ENCODE measurements around the gene PRDM8. TPM values are rescaled to one million over a fixed set of nuclear protein-coding genes. Genes with fewer than 3 reads are reported as not detected.

PRDM8 gene
- total RNA-seq, 2 experiments from 2014 or later, result 3.7 to 4.2 TPM

DNA sequence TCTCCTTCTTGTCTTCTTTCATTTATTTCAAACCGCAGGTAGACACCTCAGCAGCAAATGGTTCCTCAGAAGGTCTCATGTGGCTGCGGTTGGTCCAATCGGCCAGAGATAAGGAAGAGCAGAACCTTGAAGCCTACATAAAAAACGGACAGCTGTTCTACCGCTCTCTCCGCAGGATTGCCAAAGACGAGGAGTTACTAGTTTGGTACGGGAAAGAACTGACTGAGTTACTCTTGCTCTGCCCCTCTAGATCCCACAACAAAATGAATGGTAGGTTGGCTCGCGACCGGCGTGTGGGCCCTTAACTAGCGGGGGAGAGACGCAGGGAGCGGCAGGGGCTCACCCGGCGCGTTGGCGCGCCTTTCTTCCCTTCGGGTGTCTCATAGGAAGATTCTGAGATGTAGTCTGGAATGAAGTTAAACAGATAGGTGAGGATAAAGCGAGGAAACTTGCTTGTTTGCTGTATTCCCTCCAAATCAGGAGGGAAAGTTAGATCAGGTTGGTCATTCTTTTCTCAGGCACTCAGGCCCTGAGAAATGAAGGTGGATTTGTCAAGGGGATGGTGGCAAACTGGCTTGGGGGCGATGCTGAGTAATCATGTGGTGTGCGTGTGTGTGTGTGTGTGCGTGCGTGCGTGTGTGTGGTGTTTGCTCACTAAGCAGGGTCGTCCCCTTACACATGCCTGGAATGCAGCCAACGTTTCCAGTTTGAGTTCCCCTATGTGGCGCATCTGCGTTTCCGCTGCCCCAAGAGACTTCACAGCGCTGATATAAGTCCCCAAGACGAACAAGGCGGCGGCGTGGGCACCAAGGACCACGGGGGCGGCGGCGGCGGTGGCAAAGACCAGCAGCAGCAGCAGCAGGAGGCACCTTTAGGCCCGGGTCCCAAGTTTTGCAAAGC, 4.2 kb downstream of the PRDM8 start:
- ATAC-seq (peak; percentile 16), DNase-seq (peak; percentile 54)
- POLR2A ChIA-PET, result interaction anchor here (0.6 to 2.2 kb wide), 5 partner anchors 17 to 293 kb away, joined by 3 to 17 read pairs (median 4); no protein-coding TSS in a partner anchor
- peak overlapping the region; percentile 71 for H3K4me3 Mint-ChIP-seq
- peaks cover 32% of the 10 kb centered on the region for H3K4me1 Mint-ChIP-seq (ENCODE audit: low read depth)
- peaks cover 36% of the 10 kb centered on the region for H3K27me3 Mint-ChIP-seq (ENCODE audit: low read depth)
- H3K36me3 Mint-ChIP-seq (ENCODE audit: low read depth), result peaks cover 17% of the 10 kb centered on the region
- H3K9me3 Mint-ChIP-seq (ENCODE audit: insufficient read depth), result no peaks in the 10 kb centered on the region
- CTCF ChIA-PET, result interaction anchor here (0.7 to 6.4 kb wide), 29 partner anchors 8 to 1215 kb away, joined by 3 to 79 read pairs (median 5); partner anchors contain the start of gene ANTXR2
- H3K27ac Mint-ChIP-seq, result peak overlapping the region; percentile 54

DNA sequence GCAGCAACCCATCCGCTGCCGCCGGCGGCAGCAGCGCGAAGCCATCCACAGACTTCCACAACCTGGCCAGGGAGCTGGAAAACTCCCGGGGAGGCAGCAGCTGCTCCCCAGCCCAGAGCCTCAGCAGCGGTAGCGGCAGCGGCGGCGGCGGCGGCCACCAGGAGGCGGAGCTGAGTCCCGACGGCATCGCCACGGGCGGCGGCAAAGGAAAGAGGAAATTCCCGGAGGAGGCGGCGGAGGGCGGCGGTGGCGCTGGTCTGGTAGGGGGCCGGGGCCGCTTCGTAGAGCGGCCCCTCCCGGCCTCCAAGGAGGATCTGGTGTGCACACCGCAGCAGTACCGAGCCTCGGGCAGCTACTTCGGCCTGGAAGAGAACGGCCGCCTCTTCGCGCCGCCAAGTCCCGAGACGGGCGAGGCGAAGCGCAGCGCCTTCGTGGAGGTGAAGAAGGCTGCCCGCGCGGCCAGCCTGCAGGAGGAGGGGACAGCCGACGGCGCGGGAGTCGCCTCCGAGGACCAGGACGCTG, 4.9 kb downstream of the PRDM8 start:
- ATAC-seq (peak; percentile 77), DNase-seq (peak; percentile 78)
- peaks cover 24% of the 10 kb centered on the region for H3K4me1 Mint-ChIP-seq (ENCODE audit: low read depth)
- peaks cover 17% of the 10 kb centered on the region for H3K36me3 Mint-ChIP-seq (ENCODE audit: low read depth)
- ChIA-PET POLR2A (interaction anchor here (0.6 to 2.2 kb wide), 7 partner anchors 16 to 294 kb away, joined by 3 to 17 read pairs (median 4); no protein-coding TSS in a partner anchor), CTCF (interaction anchor here (0.7 to 2.6 kb wide), 33 partner anchors 9 to 1262 kb away, joined by 3 to 79 read pairs (median 4); partner anchors contain the start of gene ANTXR2)
- peak overlapping the region; percentile 71 for H3K4me3 Mint-ChIP-seq
- H3K27ac Mint-ChIP-seq, result peak overlapping the region; percentile 54
- H3K9me3 Mint-ChIP-seq (ENCODE audit: insufficient read depth), result no peaks in the 10 kb centered on the region
- peaks cover 29% of the 10 kb centered on the region for H3K27me3 Mint-ChIP-seq (ENCODE audit: low read depth)

DNA sequence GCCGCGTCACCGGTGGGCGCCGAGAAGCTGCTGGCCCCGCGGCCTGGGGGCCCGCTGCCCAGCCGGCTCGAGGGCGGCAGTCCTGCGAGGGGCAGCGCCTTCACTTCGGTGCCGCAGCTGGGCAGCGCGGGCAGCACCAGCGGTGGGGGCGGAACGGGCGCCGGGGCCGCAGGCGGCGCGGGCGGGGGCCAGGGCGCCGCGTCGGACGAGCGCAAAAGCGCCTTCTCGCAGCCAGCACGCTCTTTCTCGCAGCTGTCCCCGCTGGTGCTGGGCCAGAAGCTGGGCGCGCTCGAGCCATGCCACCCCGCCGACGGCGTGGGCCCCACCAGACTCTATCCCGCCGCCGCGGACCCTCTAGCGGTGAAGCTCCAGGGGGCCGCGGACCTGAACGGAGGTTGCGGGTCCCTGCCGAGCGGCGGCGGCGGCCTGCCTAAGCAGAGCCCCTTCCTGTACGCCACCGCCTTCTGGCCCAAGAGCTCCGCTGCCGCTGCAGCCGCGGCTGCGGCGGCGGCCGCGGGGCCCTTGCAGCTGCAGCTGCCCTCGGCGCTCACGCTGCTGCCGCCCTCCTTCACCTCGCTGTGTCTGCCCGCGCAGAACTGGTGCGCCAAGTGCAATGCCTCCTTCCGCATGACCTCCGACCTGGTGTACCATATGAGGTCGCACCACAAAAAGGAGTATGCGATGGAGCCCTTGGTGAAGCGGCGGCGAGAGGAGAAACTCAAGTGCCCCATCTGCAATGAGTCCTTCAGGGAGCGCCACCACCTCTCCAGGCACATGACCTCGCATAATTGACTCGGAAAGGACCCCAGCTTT, 5.6 kb downstream of the PRDM8 start:
- ChIA-PET POLR2A (interaction anchor here (0.6 to 2.2 kb wide), 7 partner anchors 10 to 131 kb away, joined by 3 to 17 read pairs (median 4); no protein-coding TSS in a partner anchor), CTCF (interaction anchor here (0.7 to 2.6 kb wide), 30 partner anchors 9 to 1263 kb away, joined by 3 to 79 read pairs (median 5); partner anchors contain the start of gene ANTXR2)
- DNase-seq (peak; percentile 72), ATAC-seq (peak; percentile 63)
- H3K27ac Mint-ChIP-seq, result peak overlapping the region; percentile 73
- H3K9me3 Mint-ChIP-seq (ENCODE audit: insufficient read depth), result no peaks in the 10 kb centered on the region
- H3K27me3 Mint-ChIP-seq (ENCODE audit: low read depth), result peaks cover 27% of the 10 kb centered on the region
- H3K4me1 Mint-ChIP-seq (ENCODE audit: low read depth), result peaks cover 17% of the 10 kb centered on the region
- H3K36me3 Mint-ChIP-seq (ENCODE audit: low read depth), result peaks cover 14% of the 10 kb centered on the region
- H3K4me3 Mint-ChIP-seq, result peak overlapping the region; percentile 78

DNA sequence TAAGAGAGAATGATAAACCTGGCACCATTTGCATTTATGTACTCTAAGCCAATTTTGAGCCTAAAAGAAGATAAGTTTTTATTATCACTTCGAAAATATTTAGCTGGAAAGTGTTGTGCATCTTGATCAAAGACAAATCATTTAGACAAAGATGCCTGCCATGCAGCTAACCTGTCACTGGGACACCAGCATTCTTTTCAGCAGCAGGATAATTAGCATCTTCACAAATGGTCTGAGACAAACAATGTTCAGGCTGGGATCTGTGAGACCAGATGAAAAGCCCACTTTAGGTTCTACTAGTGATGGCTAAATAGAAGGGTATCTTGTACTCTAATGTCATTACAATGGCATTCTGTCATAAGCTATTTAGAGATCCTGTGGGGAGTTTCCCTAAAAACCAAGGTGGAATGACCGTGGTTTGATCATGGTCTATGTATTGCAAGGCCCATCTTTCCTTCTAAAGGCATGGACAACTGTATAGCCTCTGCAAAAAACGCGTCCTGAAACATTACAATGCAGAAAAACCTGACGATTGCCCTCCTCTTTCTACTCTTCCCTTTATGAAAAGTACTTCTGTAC, 7.2 kb downstream of the PRDM8 start:
- Mint-ChIP-seq H3K4me1 (ENCODE audit: low read depth) (peaks cover 14% of the 10 kb centered on the region), H3K27me3 (ENCODE audit: low read depth) (peaks cover 27% of the 10 kb centered on the region), H3K9me3 (ENCODE audit: insufficient read depth) (no peaks in the 10 kb centered on the region), H3K27ac (no peak overlapping the region), H3K4me3 (no peak overlapping the region), H3K36me3 (ENCODE audit: low read depth) (peaks cover 9% of the 10 kb centered on the region)
- POLR2A ChIA-PET, result interaction anchor here (1.1 kb wide), 1 partner anchor 78 kb away, joined by 4 read pairs; no protein-coding TSS in a partner anchor
- CTCF ChIA-PET, result interaction anchor here (0.8 to 1.1 kb wide), 3 partner anchors 9 to 287 kb away, joined by 3 read pairs; no protein-coding TSS in a partner anchor
- DNase-seq (no peak), ATAC-seq (no peak)

DNA sequence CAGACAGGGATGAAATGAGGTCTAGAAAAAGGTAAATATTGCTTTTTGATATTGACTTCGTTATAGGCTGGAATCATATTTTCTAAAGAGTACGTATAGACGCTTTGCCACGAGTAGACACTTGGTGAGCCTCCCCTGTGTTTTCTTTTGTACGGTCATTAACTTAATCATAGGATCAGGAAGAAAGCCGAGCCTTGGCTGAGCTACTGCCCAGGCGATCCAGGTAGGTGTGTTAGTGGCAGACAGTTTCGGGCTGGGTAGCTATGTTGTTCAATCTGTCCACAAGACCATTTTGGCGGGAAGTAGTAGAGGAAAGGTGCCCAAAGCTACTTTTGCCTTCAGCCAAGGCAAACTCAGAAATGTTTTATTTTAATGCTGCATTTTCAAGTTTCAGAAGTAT, 8.8 kb downstream of the PRDM8 start:
- ChIA-PET CTCF (interaction anchor here (1.1 to 1.2 kb wide), 2 partner anchors 10 to 80 kb away, joined by 3 read pairs; no protein-coding TSS in a partner anchor), POLR2A (no interaction called here)
- no peak overlapping the region for H3K27ac Mint-ChIP-seq
- H3K9me3 Mint-ChIP-seq (ENCODE audit: insufficient read depth), result no peaks in the 10 kb centered on the region
- H3K36me3 Mint-ChIP-seq (ENCODE audit: low read depth), result peaks cover 5% of the 10 kb centered on the region
- no peak overlapping the region for H3K4me3 Mint-ChIP-seq
- no peak for DNase-seq
- ATAC-seq, result no peak
- H3K27me3 Mint-ChIP-seq (ENCODE audit: low read depth), result peaks cover 30% of the 10 kb centered on the region
- H3K4me1 Mint-ChIP-seq (ENCODE audit: low read depth), result peaks cover 11% of the 10 kb centered on the region

DNA sequence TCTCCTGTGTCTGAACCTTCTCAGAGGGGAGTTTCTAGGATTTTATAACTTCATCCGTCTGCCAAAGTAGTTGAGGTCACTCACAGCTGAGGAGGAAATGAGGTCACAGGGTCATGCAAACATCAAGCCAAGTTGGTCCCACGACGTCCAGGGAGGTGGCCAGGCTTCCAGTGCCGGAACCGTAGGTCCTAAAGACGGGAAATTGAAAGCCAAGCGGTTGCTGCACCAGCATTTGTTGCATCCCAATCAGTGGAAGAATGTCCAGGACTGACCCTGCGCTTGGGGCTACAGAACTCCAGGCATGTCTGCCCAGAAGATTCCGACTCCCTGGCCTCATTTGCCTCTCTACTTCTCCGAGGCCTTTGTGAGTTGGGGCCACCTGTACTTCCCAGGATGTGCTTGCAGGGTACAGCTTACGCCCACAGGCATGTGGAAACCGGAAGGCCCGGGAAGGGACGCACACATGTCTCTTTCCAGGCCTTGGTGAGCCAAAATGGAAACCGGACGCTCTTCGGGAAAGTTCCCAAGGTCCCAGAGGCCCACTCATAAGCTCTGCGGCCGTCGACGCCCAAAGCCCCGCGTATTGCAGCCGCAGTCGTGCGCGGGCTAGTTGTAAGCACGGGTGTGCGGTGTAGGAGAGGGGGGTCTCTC, 9.3 kb downstream of the PRDM8 start:
- H3K27ac Mint-ChIP-seq, result no peak overlapping the region
- no peak overlapping the region for H3K4me3 Mint-ChIP-seq
- ChIA-PET CTCF (no interaction called here), POLR2A (no interaction called here)
- H3K9me3 Mint-ChIP-seq (ENCODE audit: insufficient read depth), result no peaks in the 10 kb centered on the region
- peaks cover 2% of the 10 kb centered on the region for H3K36me3 Mint-ChIP-seq (ENCODE audit: low read depth)
- H3K4me1 Mint-ChIP-seq (ENCODE audit: low read depth), result peaks cover 6% of the 10 kb centered on the region
- DNase-seq (no peak), ATAC-seq (no peak)
- H3K27me3 Mint-ChIP-seq (ENCODE audit: low read depth), result peaks cover 29% of the 10 kb centered on the region

DNA sequence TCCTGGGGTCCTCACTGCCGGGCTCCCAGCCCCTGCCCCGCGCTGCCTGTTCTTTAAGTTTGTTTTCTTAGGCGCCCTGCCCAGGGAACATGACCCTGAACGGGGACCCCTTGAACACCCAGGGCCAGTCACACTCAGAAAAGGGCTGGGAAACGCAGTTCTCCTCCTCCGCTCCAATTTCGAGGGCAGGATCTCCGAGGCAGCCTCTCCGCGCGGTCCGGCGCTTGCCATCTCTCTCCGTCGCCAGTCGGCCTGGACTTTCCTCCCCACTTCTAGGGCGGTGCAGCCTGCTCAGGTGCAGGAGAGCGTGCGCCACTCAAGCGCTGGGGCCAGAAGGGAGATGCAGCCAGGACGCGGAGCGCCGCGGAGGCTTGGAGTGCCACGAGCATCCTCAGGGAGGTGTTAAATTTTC, 9.9 kb downstream of the PRDM8 start:
- CTCF ChIA-PET, result no interaction called here
- no peak overlapping the region for H3K4me3 Mint-ChIP-seq
- peaks cover 28% of the 10 kb centered on the region for H3K27me3 Mint-ChIP-seq (ENCODE audit: low read depth)

DNA sequence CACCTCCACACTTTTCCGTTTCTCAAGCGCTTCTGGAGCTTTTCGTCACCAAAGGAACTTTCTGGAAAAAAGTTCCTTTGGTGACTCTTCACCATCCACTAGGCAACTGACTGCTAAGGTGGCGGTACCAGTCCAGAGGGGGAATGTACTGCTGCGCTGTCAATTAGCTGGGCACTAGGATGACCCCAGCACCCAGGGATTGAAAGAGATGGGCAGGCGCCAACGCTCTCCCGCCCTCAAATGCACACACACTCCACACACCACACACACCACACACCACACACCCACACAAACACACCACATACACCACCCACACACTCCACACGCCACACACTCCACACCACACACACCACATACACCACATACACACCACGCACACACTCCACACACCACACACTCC, 10.4 kb downstream of the PRDM8 start:
- CTCF ChIA-PET, result no interaction called here
- POLR2A ChIA-PET, result no interaction called here
- H3K27me3 Mint-ChIP-seq (ENCODE audit: low read depth), result peaks cover 28% of the 10 kb centered on the region
- DNase-seq (no peak), ATAC-seq (no peak)
- no peak overlapping the region for H3K4me3 Mint-ChIP-seq
- H3K4me1 Mint-ChIP-seq (ENCODE audit: low read depth), result peaks cover 3% of the 10 kb centered on the region
- no peaks in the 10 kb centered on the region for H3K36me3 Mint-ChIP-seq (ENCODE audit: low read depth)
- no peaks in the 10 kb centered on the region for H3K9me3 Mint-ChIP-seq (ENCODE audit: insufficient read depth)
- H3K27ac Mint-ChIP-seq, result no peak overlapping the region

More for the DNA sequence above, 9.9 kb downstream of the PRDM8 start:
- no peak for ATAC-seq
- DNase-seq, result no peak
- H3K9me3 Mint-ChIP-seq (ENCODE audit: insufficient read depth), result no peaks in the 10 kb centered on the region
- POLR2A ChIA-PET, result no interaction called here
- no peaks in the 10 kb centered on the region for H3K36me3 Mint-ChIP-seq (ENCODE audit: low read depth)
- peaks cover 3% of the 10 kb centered on the region for H3K4me1 Mint-ChIP-seq (ENCODE audit: low read depth)
- H3K27ac Mint-ChIP-seq, result no peak overlapping the region

DNA sequence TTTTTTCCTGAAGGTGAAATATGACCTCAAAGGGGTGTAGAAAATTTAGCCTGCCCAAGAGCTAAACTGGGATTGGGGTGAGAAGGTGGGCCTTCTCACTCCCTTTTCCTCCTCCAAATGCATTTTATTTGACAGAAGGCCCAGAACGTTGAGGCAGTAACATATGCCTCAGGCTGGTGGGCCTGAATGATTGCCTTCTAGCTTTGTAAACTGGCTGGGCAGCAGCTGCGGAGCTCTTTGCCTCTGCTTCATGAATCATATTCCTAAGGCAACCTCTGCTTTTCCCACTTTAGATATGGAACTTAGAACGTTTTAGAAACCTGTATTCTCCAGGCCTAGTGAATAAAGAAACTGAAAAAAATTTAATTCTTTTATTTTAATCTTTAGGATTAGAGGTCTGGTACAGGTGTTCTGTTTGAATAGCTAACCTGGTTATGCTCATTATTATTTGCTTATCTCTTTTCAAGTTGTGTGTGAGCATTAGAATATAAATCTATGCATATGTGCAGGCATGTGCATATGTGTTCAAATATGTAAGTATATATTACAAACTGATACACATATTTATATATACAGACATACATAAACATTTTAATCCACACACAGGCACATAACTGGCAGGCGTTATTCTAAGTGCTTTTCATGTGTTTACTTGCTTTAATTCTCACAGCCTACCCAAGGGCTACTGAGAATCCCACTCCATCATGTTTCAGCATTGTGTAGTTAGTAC, 11.5 kb downstream of the PRDM8 start:
- ATAC-seq (no peak), DNase-seq (no peak)
- Mint-ChIP-seq H3K36me3 (ENCODE audit: low read depth) (no peaks in the 10 kb centered on the region), H3K27ac (no peak overlapping the region), H3K27me3 (ENCODE audit: low read depth) (peaks cover 24% of the 10 kb centered on the region), H3K4me1 (ENCODE audit: low read depth) (no peaks in the 10 kb centered on the region), H3K4me3 (no peak overlapping the region), H3K9me3 (ENCODE audit: insufficient read depth) (no peaks in the 10 kb centered on the region)
- ChIA-PET CTCF (no interaction called here), POLR2A (no interaction called here)

DNA sequence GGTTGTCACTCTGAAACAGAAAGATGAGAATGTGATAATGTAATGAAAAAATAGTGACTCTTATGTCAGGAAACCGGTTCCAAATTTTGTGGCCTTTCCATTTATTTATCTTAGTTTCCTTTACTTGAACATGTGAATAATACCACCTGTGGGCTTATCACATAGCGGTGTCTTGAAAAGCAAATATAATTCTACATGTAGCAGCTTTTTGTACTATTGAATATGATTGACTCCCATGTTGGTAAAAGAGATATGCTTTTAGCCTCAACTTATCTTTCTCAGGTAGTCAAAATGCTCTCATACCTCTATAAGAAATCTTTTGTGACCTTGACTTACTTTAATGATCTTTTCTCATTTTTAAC, 12.0 kb downstream of the PRDM8 start:
- ChIA-PET CTCF (no interaction called here), POLR2A (no interaction called here)
- ATAC-seq, result no peak
- Mint-ChIP-seq H3K27me3 (ENCODE audit: low read depth) (peaks cover 24% of the 10 kb centered on the region), H3K27ac (no peak overlapping the region), H3K4me3 (no peak overlapping the region), H3K36me3 (ENCODE audit: low read depth) (no peaks in the 10 kb centered on the region), H3K4me1 (ENCODE audit: low read depth) (no peaks in the 10 kb centered on the region), H3K9me3 (ENCODE audit: insufficient read depth) (no peaks in the 10 kb centered on the region)
- DNase-seq, result no peak
